Activated T-cell treated with anti-CD3 and anti-CD28 coated beads for 48 hours (primary cell): ENCODE results near the gene YTHDF2.
A peak's percentile ranks its signal among the peaks of the same experiment; 100 is the strongest.
"Not testable (repeated sequence)": the region's sequence is repeated elsewhere in the genome, so short reads cannot be mapped to it uniquely, and the experiment has no call there.

ENCODE experiments used
- DNase-seq: peaks from one replicate; pipeline ENCODE4 v3.0.0-alpha.2; 2020; ENCODE audit warnings: low read depth

The YTHDF2 gene

DNA sequence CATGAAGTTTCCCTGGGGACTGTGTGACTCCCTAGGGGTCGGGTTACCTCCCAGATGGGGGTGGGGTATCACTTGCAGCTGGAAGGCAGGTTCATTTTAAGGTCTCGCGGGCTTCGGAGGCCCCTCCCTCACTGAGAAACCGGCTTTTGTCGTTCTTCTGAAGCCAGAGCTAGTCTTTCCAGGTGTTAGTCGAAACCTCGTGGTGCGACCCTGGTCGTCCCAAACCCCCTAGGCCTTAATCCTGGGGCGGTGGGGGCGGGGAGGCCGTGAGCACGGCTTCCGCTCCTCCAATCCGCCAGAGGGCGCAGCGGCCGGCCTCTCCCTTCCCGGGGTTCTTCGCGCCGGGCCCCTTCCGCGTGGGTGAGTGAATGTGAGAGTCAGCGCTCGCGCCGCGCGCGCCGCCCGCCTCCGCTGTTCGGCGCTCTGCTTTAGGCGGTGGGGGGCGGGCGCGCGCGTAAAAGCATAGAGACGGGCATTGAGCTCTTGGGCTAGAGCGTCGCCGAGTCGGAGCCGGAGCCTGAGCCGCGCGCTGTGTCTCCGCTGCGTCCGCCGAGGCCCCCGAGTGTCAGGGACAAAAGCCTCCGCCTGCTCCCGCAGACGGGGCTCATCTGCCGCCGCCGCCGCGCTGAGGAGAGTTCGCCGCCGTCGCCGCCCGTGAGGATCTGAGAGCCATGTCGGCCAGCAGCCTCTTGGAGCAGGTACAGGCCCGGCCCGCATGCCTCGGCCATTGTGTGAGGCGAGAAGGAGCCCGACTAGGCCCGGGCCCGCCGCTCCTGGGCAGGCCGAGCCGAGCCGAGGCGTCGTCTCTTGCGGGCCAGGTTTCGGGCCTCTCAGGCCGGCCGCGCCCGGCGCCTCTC is at the start of gene YTHDF2:
TSS of gene YTHDF2 (plus strand) at position 491 of the 857 bp plus-strand sequence. CDS start at position 672, 181 bp downstream.
- peak; percentile 99 for DNase-seq

DNA sequence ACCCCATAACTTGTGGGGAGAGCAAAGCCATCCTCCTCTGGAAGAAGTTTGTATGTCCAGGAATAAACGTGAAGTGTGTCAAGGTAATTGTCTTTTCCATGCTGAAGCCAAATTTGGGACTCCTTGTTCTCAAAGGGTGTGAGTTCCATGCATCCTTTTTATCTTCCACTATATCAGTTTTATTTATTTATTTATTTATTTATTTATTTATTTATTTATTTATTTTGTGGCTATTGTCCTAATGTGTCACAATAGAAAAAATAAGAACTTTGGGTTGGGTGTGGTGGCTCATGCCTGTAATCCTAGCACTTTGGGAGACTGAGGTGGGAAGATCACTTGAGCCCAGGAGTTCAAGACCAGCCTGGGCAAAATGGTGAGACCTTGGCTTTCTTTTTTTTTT is 45.1 kb upstream of the YTHDF2 start:
- DNase-seq = not testable (repeated sequence)

DNA sequence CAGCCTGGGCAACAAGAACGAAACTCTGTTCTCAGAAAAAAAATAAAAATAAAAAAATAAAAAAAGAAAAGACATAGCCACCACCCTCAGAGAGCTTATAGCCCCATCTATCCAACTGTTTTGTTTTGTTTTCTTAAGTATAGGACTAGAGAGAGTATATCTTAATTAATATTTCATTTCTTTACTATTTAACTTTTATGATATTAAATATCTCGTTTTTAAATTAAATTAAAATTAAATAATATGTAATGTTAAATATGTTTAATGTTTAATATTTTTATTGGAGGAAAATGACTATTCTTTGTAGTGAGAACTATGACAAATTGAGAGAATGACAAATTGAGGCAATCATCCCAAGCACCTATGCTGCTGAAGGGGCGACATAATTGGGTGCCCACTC is 33.1 kb upstream of the YTHDF2 start:
- DNase-seq = no peak

DNA sequence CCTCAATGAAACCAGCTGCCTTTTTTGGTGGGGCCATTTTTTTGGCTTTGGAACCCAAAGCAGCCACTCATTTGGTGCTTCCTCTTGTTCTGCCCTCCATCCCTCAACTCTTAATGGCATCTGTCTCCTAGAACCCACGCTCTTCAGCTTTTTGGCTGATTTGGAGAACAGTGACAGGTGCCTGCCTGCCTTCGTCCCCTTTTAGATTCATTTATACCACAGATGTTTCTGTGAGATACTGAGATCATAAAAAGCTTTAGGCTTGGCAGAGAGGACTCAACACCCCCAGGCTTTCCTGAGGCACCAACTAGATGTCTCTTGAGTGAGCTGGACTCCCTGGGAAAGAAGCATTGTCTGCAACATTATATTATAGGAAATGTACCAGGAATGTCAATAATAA is 20.4 kb upstream of the YTHDF2 start:
- no peak for DNase-seq

DNA sequence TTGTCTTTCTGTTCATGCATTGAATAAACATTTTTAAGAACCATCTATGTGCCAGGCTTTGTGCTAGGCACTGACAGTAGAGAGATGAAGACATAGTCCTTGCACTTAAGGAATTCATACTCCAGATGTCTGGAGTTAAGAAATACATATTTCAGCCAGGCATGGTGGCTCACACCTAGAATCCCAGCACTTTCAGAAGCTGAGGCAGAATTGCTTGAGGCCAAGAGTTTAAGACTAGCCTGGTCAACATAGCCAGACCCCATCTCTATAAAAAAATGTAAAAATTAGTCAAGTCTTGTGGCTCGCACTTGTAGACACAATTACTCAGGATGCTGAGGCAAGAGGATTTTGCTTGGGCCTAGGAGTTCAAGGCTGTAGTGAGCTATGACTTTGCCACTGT is 18.6 kb upstream of the YTHDF2 start:
- no peak for DNase-seq

DNA sequence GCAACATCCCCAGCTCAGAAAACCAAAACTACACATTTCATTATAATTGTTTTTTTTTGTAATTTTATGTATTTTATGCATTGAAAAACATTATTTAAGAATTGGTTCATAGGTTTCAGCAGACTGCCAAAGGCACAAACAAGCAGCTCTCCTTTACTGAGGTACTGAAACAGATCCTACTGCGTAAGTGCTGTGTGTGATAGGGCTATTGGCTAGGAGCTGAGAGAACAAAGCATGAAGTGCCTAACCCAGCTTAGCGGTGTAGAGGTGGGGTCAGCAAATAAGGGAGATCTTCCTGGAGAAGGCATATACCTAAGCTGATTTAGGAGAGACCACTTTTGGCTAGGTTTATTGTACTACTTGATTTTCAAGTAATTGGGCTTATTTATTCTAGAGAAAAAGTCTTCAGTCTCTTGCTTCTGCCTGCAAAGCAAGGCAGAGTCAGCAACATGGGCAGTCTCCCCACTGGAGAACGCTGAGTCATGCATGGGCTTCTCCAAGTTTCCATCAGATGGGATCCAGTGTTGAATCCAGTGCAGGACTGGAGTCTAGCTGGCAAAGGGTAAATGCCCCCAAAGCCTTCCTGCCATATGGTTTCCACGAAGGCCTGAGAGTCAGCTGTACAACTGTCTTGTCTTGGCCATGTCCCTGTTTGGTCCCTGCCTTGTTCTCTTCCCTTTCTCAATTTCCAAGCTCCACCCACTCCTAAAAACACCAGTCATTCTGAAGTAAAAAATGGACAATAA is 18.0 kb upstream of the YTHDF2 start:
- no peak for DNase-seq

DNA sequence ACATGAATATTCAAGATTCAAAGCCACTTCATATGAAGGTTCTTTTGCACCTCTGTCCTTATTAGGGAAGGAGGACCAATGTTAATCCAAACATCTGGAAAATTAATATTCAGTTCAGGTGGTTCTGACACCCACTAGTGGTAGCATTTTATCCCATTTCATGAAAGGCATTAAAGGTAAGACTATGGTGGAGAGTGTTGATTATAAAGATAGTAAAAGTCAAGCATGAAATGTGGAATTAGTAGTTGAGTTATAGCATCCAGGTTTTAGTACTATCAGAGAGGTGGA is 17.5 kb upstream of the YTHDF2 start:
- no peak for DNase-seq

DNA sequence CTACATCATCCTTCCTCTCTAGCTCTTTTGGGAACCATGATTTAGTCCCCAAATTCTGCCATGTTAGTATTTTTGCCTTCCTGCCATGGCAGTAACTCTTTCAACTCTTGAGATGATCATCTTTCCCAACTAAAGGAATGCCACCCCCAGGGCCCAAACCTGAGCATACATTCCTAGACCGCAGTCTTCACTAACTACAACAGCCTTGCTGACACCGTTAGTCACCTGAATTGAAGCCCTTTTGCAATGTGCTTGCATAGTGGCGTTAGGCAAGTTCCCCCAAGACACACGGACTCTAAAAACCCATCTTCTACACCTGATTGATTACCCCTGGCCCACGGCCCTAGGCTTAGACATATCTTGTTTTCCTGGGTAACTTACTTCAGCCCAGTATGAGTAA is 16.4 kb upstream of the YTHDF2 start:
- no peak for DNase-seq

DNA sequence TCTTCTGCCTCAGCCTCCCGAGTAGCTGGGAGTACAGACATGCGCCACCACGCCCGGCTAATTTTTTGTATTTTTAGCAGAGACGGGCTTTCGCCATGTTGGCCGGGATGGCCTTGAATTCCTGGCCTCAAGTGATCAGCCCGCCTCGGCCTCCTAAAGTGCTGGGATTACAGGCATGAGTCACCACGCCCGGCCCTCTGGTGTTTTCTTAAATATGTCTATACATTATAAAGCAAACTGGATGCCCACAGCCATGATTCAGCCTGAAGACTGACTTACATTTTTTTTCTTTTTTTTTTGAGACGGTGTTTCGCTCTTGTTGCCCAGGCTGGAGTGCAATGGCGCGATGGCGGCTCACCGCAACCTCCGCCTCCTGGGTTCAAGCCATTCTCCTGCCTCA is 14.8 kb upstream of the YTHDF2 start:
- DNase-seq = not testable (repeated sequence)

DNA sequence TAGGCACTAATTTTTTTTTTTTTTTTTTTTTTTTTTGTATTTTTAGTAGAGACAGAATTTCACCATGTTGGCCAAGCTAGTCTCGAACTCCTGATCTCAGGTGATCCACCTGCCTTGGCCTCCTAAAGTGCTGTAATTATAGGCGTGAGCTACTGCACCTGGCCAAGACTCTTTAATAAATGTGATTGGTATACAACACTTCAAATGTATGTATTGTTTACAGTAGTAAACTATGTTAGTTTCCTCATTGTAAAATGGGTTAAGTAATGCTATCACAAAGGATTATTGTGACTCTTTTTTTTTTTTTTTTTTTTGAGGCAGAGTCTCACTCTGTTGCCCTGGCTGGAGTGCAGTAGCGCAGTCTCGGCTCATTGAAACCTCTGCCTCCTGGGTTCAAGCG is 11.4 kb upstream of the YTHDF2 start:
- not testable (repeated sequence) for DNase-seq

DNA sequence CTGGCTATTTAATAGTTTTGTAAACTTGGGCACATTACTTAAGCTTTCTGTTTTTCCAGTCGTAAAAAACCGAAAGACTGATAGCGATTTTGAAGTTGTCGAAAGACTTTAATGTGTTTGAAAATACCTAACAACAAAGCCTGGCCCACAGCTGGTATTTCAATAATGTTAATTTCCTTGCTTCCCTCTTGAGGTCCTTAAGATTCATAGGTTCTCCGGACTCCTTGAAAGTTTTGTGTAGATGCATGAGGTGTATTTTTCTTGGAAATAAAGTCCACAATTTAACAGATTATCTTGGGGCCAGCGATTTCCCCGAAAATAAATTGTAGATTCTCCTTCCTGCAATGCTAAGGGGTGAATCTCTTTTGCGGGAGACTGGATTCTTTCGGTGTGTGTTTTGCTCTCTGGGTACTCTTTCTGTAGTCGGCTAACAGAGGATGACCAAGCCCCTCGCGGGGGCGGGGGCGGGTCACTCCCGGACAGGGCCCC is 735 bp upstream of the YTHDF2 start:
- no peak for DNase-seq

DNA sequence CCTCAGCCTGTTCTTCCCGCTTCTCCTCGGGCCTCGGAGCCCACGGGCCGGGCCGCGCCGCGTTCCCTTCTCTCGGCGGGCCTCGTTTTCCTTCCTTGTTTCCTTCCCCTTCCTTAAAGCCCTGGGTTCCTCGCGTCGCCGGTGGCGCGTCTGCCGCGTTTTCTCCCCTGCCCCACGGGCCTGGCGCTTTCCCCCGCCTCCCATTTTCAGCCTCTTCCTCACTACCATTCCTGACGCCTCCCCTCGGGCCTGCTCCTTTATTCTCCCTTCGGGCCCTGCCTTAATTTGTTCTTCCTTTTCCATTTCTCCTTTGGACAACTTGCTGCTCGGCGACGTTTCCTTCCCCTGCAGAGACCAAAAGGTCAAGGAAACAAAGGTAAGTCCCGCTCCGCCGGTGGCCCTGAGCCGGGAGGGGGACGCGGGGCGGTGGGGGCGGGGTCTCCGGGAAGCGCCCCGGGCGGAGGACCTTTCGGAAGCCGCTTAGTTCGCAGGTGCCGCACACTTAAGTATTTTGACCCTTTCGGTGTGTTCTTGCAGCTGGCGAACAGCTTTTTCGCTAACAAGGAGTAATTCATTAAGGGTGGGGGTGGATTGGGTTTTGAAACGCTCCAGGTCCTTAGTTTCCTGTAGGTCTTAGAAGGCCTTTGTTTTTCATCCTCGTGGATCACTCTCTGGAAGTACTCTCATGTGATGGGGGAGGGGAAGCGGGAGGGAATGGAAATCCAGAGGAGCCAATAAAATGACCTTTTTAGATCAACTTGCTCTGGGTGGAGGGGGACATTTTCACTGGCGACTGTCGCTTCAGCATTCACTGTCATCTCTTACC is 780 bp downstream of the YTHDF2 start:
- peak; percentile 47 for DNase-seq

DNA sequence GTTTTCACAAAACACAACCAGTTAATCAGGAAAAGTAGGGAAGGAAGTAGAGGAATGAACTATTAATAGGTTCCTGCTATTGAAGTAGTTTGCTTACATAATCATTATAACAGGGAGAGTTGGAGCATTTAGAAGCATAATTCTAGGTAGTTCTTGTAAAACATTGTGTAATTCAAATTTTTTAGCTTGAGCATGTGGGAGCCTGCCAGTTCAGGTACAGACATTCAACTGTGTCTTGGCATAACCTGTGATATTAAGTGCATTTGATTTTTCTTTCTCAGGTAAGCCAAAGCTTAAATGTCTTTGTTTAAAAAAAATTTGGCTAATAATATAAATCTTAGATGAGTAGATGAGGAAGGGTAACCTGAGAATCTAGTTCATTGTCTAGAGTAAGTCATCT is 3.4 kb downstream of the YTHDF2 start:
- DNase-seq = no peak

DNA sequence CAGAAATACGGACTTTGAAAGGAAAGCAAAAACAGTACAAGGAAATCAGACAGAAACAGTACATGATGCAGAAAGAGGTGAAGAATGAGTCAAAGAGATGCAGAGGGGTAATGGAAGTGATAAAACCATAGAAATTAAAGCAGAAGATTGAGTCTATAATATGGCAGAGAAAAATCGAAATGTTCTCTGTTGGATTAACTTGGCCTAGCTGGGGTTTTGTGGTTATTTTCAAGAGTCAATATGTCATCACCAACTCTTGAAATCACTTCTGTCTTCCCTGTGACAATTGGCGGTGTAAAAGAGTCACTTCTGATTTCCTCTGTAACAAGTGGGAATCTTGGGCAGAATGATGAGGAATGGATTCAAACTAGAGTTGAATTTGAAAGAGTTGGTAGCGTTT is 7.4 kb downstream of the YTHDF2 start:
- DNase-seq = no peak

DNA sequence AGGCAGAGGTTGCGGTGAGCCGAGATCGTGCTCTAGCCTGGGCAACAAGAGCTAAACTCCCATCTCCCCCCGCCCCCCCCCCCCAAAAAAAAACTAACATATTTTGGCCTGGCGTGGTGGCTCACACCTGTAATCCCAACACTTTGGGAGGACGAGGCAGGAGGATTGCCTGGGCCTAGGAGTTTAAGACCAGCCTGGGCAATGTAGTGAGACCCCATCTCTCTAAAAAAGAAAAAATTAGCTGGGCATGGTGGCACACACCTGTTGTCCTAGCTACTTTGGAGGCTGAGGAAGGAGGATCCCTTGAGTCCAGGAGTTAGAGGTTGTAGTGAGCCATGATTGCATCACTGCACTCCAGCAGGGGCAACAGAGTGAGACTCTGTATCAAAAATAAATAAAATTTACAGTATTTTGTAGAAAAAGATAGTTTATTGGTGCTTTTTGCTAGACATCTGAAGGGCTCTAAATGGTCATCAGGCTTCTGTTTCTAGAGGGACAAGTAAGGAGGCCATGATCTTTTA is 9.0 kb downstream of the YTHDF2 start:
- no peak for DNase-seq

DNA sequence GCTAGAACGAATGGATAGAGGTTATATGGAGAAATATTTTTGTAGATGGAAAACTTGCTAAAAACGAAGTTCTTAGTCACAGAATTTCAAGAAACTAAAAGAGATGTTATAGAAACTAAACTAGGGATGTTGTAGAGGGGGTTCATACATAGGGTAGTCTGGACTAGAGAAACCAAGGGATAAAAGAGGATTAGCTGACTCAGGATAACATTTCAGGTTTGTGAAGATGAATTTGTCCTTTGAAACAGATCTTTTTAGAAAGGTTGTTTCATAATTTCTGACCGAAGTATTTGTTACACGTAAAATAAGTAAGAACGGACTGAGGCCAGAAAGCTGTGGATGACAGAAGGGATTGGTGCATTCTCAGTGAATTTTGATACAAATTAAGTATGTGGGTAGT is 13.6 kb downstream of the YTHDF2 start:
- DNase-seq = no peak

DNA sequence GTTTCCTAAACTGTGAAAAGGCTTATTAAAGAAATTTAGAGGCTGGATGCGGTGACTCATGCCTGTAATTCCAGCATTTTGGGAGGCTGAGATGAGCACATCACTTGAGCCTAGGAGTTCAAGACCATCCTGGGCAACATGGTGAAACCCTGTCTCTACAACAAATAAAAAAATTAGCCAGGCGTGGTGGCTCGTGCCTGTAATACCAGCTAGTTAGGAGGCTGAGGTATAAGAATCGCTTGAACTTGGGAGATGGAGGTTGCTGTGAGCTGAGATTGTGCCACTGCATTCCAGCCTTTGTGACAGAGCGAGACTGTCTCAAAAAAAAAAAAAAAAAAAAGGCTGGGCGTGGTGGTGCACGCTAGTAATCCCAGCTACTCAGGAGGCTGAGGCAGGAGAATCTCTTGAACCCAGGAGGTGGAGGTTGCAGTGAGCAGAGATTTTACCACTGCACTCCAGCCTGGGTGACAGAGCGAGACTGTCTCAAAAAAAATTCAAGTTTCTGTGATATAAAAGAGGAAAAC is 14.1 kb downstream of the YTHDF2 start:
- not testable (repeated sequence) for DNase-seq

DNA sequence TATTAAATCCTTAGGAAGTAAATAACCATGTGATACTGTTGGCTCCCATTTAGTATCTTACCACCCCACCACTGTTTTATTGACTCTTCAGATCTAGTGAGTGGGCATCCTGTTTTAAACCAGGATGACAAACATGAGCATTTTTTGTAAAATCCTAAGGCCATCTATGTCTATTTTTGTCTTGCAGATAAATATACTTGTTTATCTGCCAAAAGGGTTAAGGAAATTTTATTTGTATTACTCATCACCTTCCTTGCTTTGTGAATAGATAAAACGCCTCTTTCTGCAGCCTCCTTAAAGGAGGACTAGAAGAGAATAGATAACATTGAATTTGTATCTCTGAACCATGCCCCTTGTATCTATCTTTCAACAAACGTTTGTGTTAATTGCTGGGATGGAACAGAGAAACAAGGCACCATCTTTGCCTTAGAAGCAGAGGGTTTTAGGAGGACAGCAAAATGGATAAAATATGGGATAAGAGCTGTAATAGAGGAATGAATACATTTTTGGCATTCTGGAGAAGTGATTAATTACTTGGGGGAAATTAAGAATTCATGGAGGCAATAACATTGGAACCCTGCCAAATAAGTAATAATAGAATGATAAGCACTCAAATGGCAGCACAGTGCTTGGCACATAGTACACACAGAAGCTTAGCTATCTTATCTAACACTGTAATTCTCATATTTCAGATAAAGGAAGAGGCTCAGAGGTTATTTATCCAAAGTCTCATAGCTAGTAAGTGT is 14.7 kb downstream of the YTHDF2 start:
- no peak for DNase-seq

DNA sequence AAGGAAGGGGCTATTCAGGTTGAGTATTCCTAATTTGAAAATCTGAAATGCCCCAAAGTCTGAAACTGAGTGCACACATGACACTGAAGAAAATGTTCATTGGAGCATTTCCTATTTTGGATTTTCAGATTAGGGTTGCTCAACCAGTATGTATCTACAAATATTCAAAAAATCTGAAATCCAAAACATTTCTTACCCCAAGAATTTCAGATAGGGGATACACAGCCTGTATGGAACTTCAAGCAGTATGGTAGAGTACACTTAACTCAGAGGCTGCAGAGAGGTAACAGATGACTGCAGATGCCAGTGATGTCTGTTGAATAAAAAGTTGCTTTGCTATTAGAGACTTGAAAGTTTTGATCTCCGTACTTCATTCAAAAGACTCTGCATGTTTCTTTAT is 19.0 kb downstream of the YTHDF2 start:
- DNase-seq = no peak

DNA sequence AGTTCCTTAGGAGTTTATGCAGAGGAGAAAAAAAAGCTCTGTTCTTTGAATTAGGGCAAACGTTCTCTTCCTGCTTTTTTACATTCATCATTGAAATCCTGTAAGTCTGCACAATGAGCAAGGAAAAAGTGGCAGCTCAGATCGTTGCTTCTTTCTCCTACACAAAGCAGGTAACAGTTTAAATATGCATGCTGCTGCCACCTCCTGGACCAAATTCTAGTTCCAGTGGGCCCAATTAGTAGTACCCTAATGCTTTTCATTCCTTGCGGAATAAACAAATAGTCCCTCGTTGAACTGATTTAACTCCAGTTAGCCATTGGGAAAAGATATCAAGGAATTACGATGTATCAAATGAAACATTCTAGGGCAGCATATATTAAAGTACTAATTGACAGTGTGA is 20.1 kb downstream of the YTHDF2 start:
- no peak for DNase-seq

DNA sequence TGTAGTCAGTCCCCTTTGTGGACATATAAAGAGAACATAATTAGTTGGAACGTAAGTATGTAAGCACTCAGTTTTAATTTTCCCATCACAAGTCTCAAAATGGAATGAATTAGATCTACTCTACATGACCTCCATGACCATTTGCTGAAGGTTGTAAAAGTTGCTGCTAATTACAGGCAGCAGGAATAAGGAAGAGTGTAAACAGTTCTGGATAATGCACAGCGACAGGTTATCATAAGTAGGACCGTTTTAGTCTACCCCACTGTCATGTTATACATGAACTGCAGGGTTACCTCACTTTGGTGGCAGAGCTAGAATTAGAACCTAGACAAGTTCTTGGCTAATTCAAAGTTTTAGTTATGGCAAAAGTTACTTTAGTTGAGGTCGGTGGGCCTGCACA is 21.7 kb downstream of the YTHDF2 start:
- DNase-seq = no peak
